Hepatocyte (in vitro differentiated cells): ENCODE data around the gene DLGAP3.

Experiments
- EZH2phosphoT487 ChIP-seq: fragments of 200-600 bp; sonication (generic); IDR thresholded peaks from one replicate; pipeline ENCODE4 v1.6.1; 2018; ENCODE audit warnings: antibody characterized with exemption, mild to moderate bottlenecking, low read depth, moderate library complexity; ENCODE audit not compliant: unreplicated experiment, severe bottlenecking
- TF ChIP-seq, protein P1 (sequence below): fragments of 200-600 bp; sonication (generic); IDR thresholded peaks from 2 replicates; pipeline ENCODE4 v1.5.1; 2016; ENCODE audit warnings: antibody characterized with exemption, mild to moderate bottlenecking; ENCODE audit not compliant: poor library complexity

- TF ChIP-seq EZH2phosphoT487, result no peak
- TF ChIP-seq, protein P1, sequence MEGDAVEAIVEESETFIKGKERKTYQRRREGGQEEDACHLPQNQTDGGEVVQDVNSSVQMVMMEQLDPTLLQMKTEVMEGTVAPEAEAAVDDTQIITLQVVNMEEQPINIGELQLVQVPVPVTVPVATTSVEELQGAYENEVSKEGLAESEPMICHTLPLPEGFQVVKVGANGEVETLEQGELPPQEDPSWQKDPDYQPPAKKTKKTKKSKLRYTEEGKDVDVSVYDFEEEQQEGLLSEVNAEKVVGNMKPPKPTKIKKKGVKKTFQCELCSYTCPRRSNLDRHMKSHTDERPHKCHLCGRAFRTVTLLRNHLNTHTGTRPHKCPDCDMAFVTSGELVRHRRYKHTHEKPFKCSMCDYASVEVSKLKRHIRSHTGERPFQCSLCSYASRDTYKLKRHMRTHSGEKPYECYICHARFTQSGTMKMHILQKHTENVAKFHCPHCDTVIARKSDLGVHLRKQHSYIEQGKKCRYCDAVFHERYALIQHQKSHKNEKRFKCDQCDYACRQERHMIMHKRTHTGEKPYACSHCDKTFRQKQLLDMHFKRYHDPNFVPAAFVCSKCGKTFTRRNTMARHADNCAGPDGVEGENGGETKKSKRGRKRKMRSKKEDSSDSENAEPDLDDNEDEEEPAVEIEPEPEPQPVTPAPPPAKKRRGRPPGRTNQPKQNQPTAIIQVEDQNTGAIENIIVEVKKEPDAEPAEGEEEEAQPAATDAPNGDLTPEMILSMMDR, result no peak
Measured at GRCh38 chr1:34926894-34927293, 2.6 kb downstream of the DLGAP3 start.
